ENCODE results near the gene MYO5B. TPM values are rescaled to one million over a fixed set of nuclear protein-coding genes. Genes with fewer than 3 reads are reported as not detected.

MYO5B gene
- total RNA-seq, 2 experiments from 2014 or later = 0.18 to 0.23 TPM

- ChIA-PET CTCF (interaction anchor here (1.1 to 3.4 kb wide), 2 partner anchors 9 to 14 kb away, joined by 3 to 21 read pairs; no protein-coding TSS in a partner anchor), POLR2A (no interaction called here)
- H3K4me1 Mint-ChIP-seq = peaks cover 9% of the 10 kb centered on the region
- H3K27me3 Mint-ChIP-seq = peaks cover 56% of the 10 kb centered on the region
- ATAC-seq = no peak
- H3K9me3 Mint-ChIP-seq (ENCODE audit: low read depth) = peaks cover 5% of the 10 kb centered on the region
- H3K36me3 Mint-ChIP-seq (ENCODE audit: low read depth) = no peaks in the 10 kb centered on the region
- H3K4me3 Mint-ChIP-seq = no peak overlapping the region
- DNase-seq = no peak
- H3K27ac Mint-ChIP-seq = no peak overlapping the region
- intact Hi-C loops (cut with DNase I, micrococcal nuclease) = loop anchor here (5.0 kb wide), 2 partner anchors 156 to 194 kb away; no protein-coding TSS in a partner anchor
These were observed 6.6 kb upstream of the MYO5B start for GRCh38 chr18:50201476-50202018.

- H3K4me3 Mint-ChIP-seq = no peak overlapping the region
These were observed 5.0 kb upstream of the MYO5B start for GRCh38 chr18:50199921-50200320.

GRCh38 chr18:50199346-50199855 is 4.5 kb upstream of the MYO5B start:
- CTCF ChIA-PET = no interaction called here
- Mint-ChIP-seq H3K36me3 (ENCODE audit: low read depth) (no peaks in the 10 kb centered on the region), H3K4me1 (peaks cover 10% of the 10 kb centered on the region), H3K27me3 (peaks cover 54% of the 10 kb centered on the region), H3K27ac (no peak overlapping the region), H3K9me3 (ENCODE audit: low read depth) (peaks cover 5% of the 10 kb centered on the region), H3K4me3 (no peak overlapping the region)
- ATAC-seq (no peak), DNase-seq (no peak)
- intact Hi-C loops (cut with DNase I, micrococcal nuclease) = loop anchor here (5.0 to 10.0 kb wide), 4 partner anchors 87 to 685 kb away; no protein-coding TSS in a partner anchor
- POLR2A ChIA-PET = no interaction called here

More at GRCh38 chr18:50199921-50200320, 5.0 kb upstream of the MYO5B start:
- no peak for DNase-seq
- ChIA-PET POLR2A (no interaction called here), CTCF (no interaction called here)
- Mint-ChIP-seq H3K4me1 (peaks cover 12% of the 10 kb centered on the region), H3K36me3 (ENCODE audit: low read depth) (no peaks in the 10 kb centered on the region), H3K27me3 (peaks cover 58% of the 10 kb centered on the region), H3K9me3 (ENCODE audit: low read depth) (peaks cover 5% of the 10 kb centered on the region), H3K27ac (no peak overlapping the region)
- ATAC-seq = no peak
- intact Hi-C loops (cut with DNase I, micrococcal nuclease) = loop anchor here (5.0 to 10.0 kb wide), 6 partner anchors 88 to 685 kb away; no protein-coding TSS in a partner anchor

GRCh38 chr18:50196261-50196660 is 1.3 kb upstream of the MYO5B start:
- Mint-ChIP-seq H3K9me3 (ENCODE audit: low read depth) (peaks cover 5% of the 10 kb centered on the region), H3K4me3 (no peak overlapping the region), H3K27ac (no peak overlapping the region), H3K27me3 (peaks cover 61% of the 10 kb centered on the region), H3K4me1 (peaks cover 6% of the 10 kb centered on the region), H3K36me3 (ENCODE audit: low read depth) (no peaks in the 10 kb centered on the region)
- ChIA-PET POLR2A (no interaction called here), CTCF (interaction anchor here (0.9 to 3.7 kb wide), 6 partner anchors 9 to 233 kb away, joined by 3 to 15 read pairs (median 4); no protein-coding TSS in a partner anchor)
- DNase-seq = no peak
- no peak for ATAC-seq
- intact Hi-C loops (cut with DNase I, micrococcal nuclease) = loop anchor here (5.0 to 10.0 kb wide), 4 partner anchors 84 to 681 kb away; no protein-coding TSS in a partner anchor

GRCh38 chr18:50195689-50196088 is 742 bp upstream of the MYO5B start:
- Mint-ChIP-seq H3K27me3 (peaks cover 61% of the 10 kb centered on the region), H3K9me3 (ENCODE audit: low read depth) (peaks cover 3% of the 10 kb centered on the region), H3K36me3 (ENCODE audit: low read depth) (no peaks in the 10 kb centered on the region), H3K4me1 (peaks cover 6% of the 10 kb centered on the region), H3K27ac (no peak overlapping the region), H3K4me3 (peak overlapping the region; percentile 26)
- ChIA-PET POLR2A (no interaction called here), CTCF (interaction anchor here (0.9 to 3.7 kb wide), 9 partner anchors 9 to 239 kb away, joined by 3 to 15 read pairs (median 4); no protein-coding TSS in a partner anchor)
- DNase-seq (no peak), ATAC-seq (no peak)
- intact Hi-C loops (cut with DNase I, micrococcal nuclease) = loop anchor here (1.0 to 10.0 kb wide), 5 partner anchors 83 to 681 kb away; no protein-coding TSS in a partner anchor

GRCh38 chr18:50193796-50194630 is 934 bp downstream of the MYO5B start:
- H3K9me3 Mint-ChIP-seq (ENCODE audit: low read depth) = no peaks in the 10 kb centered on the region
- POLR2A ChIA-PET = no interaction called here
- no peaks in the 10 kb centered on the region for H3K36me3 Mint-ChIP-seq (ENCODE audit: low read depth)
- H3K4me3 Mint-ChIP-seq = peak overlapping the region; percentile 42
- H3K27ac Mint-ChIP-seq = no peak overlapping the region
- ATAC-seq = no peak
- DNase-seq = peak; percentile 14
- CTCF ChIA-PET = interaction anchor here (0.6 to 3.7 kb wide), 7 partner anchors 7 to 185 kb away, joined by 3 to 15 read pairs (median 3); no protein-coding TSS in a partner anchor
- H3K4me1 Mint-ChIP-seq = peaks cover 21% of the 10 kb centered on the region
- intact Hi-C loops (cut with DNase I, micrococcal nuclease) = loop anchor here (10.0 kb wide), 3 partner anchors 159 to 679 kb away; no protein-coding TSS in a partner anchor
- H3K27me3 Mint-ChIP-seq = peaks cover 61% of the 10 kb centered on the region

- intact Hi-C loops (cut with DNase I, micrococcal nuclease) = loop anchor here (10.0 kb wide), 3 partner anchors 158 to 678 kb away; no protein-coding TSS in a partner anchor
- POLR2A ChIA-PET = no interaction called here
- H3K4me3 Mint-ChIP-seq = no peak overlapping the region
- peaks cover 59% of the 10 kb centered on the region for H3K27me3 Mint-ChIP-seq
- DNase-seq (no peak), ATAC-seq (no peak)
- H3K27ac Mint-ChIP-seq = no peak overlapping the region
- H3K4me1 Mint-ChIP-seq = peaks cover 24% of the 10 kb centered on the region
- no peaks in the 10 kb centered on the region for H3K9me3 Mint-ChIP-seq (ENCODE audit: low read depth)
- no peaks in the 10 kb centered on the region for H3K36me3 Mint-ChIP-seq (ENCODE audit: low read depth)
- CTCF ChIA-PET = interaction anchor here (0.6 to 1.1 kb wide), 3 partner anchors 9 to 148 kb away, joined by 3 read pairs; no protein-coding TSS in a partner anchor
These were observed 1.8 kb downstream of the MYO5B start for GRCh38 chr18:50192995-50193795.

- ATAC-seq = no peak
- Mint-ChIP-seq H3K9me3 (ENCODE audit: low read depth) (no peaks in the 10 kb centered on the region), H3K27ac (no peak overlapping the region), H3K27me3 (peaks cover 44% of the 10 kb centered on the region), H3K4me1 (peaks cover 24% of the 10 kb centered on the region), H3K36me3 (ENCODE audit: low read depth) (no peaks in the 10 kb centered on the region), H3K4me3 (no peak overlapping the region)
- intact Hi-C loops (cut with DNase I, micrococcal nuclease) = loop anchor here (10.0 kb wide), 3 partner anchors 156 to 676 kb away; no protein-coding TSS in a partner anchor
- POLR2A ChIA-PET = no interaction called here
- CTCF ChIA-PET = interaction anchor here (1.9 kb wide), 1 partner anchor 13 kb away, joined by 6 read pairs; no protein-coding TSS in a partner anchor
- no peak for DNase-seq
These were observed 4.0 kb downstream of the MYO5B start for GRCh38 chr18:50190926-50191325.

GRCh38 chr18:50190236-50190635 is 4.7 kb downstream of the MYO5B start:
- Mint-ChIP-seq H3K36me3 (ENCODE audit: low read depth) (no peaks in the 10 kb centered on the region), H3K4me3 (no peak overlapping the region), H3K27ac (no peak overlapping the region), H3K9me3 (ENCODE audit: low read depth) (no peaks in the 10 kb centered on the region), H3K27me3 (peaks cover 38% of the 10 kb centered on the region), H3K4me1 (peaks cover 22% of the 10 kb centered on the region)
- intact Hi-C loops (cut with DNase I, micrococcal nuclease) = loop anchor here (10.0 kb wide), 3 partner anchors 155 to 675 kb away; no protein-coding TSS in a partner anchor
- CTCF ChIA-PET = interaction anchor here (1.9 to 4.6 kb wide), 2 partner anchors 12 to 14 kb away, joined by 6 to 21 read pairs; no protein-coding TSS in a partner anchor
- ATAC-seq (peak; percentile 67), DNase-seq (peak; percentile 30)
- POLR2A ChIA-PET = no interaction called here

- ChIA-PET POLR2A (no interaction called here), CTCF (interaction anchor here (1.2 to 4.6 kb wide), 2 partner anchors 13 to 168 kb away, joined by 4 to 21 read pairs; no protein-coding TSS in a partner anchor)
- intact Hi-C loops (cut with DNase I, micrococcal nuclease) = no loop called here
- Mint-ChIP-seq H3K27me3 (peaks cover 39% of the 10 kb centered on the region), H3K9me3 (ENCODE audit: low read depth) (no peaks in the 10 kb centered on the region), H3K4me3 (no peak overlapping the region), H3K4me1 (peaks cover 22% of the 10 kb centered on the region), H3K36me3 (ENCODE audit: low read depth) (no peaks in the 10 kb centered on the region), H3K27ac (no peak overlapping the region)
- peak; percentile 70 for ATAC-seq
- DNase-seq = no peak
These were observed 5.8 kb downstream of the MYO5B start for GRCh38 chr18:50189160-50189559.

All from activated CD4-positive, alpha-beta T cell treated with anti-CD3 and anti-CD28 coated beads for 36 hours (primary cell).